Ishikawa (cell line): Measurements from ENCODE around the gene WDR48.

Source experiments
- CEBPB ChIP-seq: IDR thresholded peaks from 2 replicates; pipeline ENCODE4 v1.6.1; 2012
- EP300 ChIP-seq: IDR thresholded peaks from 2 replicates; pipeline ENCODE4 v1.6.1; 2012; ENCODE audit warnings: borderline replicate concordance
- FOXM1 ChIP-seq: IDR thresholded peaks from 2 replicates; pipeline ENCODE4 v1.6.1; 2012; ENCODE audit warnings: low read depth, borderline replicate concordance
- MAX ChIP-seq: IDR thresholded peaks from 2 replicates; pipeline ENCODE4 v1.6.1; 2012
- REST ChIP-seq: IDR thresholded peaks from 2 replicates; pipeline ENCODE4 v1.6.1; 2012; ENCODE audit warnings: low read depth, mild to moderate bottlenecking
- USF1 ChIP-seq: IDR thresholded peaks from 2 replicates; pipeline ENCODE4 v1.6.1; 2012

- TF ChIP-seq FOXM1 (no peak), REST (no peak), USF1 (no peak), CEBPB (no peak), MAX (0 out of 2 replicates have a peak, but pooled peaks have one; percentile 4), EP300 (no peak)
These were observed 90.3 kb downstream of the WDR48 start for GRCh38 chr3:39142067-39142466.
